Erythroblast (primary cell): ENCODE measurements around the gene EOLA1.

Experiments used
- GATA1 ChIP-seq: IDR thresholded peaks from 2 replicates; pipeline ENCODE4 v1.6.1; 2011; ENCODE audit warnings: low read depth, mild to moderate bottlenecking, control low read depth, low read length, moderate library complexity
- POLR2A ChIP-seq: IDR thresholded peaks from 2 replicates; pipeline ENCODE4 v1.6.1; 2011; ENCODE audit warnings: mild to moderate bottlenecking, low read length

GRCh38 chrX:149491812-149492211 lies 49.0 kb upstream of the EOLA1 start:
- TF ChIP-seq POLR2A: no peak
- TF ChIP-seq GATA1: no peak
